Measurements from ENCODE around the gene PSMB10.

DNA sequence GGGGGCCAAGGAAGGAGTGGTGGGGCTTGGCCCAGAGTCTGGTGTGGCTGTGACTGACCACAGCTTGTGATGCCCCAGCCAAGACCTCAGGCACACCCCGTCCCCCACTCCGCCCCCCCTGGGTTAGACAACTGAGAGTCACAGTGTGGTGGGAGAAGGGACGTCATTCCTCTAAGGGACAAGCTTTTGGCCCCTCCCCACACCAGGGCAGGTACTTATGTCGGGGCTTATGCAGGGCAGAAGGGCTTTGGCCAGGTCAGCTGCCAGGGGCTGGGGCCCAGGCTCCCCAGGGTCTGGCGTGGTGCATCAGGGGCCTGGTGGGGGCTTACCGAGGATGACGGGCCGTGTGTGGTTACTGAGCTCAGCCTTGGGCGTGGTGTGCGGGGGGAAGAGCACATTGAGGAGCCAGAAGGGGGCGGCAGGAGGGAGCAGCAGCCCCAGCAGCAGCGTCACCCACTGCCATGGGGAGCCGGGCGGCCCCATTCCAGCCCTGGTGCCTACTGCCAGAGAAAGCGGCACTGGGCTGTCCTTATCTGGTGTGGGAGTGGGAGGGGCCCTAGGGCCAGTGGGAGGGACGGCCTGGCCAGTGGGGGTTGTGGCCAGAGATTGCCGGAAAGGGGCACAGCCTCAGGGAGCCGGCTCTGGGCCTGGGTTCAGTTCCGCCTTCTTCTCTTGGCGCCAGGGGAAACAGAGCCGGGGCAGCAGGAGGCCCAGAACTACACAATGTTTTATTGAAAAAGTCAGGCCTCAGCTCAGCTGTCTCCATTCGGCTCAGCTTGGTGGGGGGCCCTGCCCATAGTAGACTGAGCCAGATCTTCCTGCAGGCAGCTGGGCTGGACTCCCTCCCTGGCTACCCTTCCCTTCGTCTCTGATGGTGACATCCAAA, 7.2 kb upstream of the PSMB10 start, which contains the start of gene LCAT:
- TF ChIP-seq, protein P1, sequence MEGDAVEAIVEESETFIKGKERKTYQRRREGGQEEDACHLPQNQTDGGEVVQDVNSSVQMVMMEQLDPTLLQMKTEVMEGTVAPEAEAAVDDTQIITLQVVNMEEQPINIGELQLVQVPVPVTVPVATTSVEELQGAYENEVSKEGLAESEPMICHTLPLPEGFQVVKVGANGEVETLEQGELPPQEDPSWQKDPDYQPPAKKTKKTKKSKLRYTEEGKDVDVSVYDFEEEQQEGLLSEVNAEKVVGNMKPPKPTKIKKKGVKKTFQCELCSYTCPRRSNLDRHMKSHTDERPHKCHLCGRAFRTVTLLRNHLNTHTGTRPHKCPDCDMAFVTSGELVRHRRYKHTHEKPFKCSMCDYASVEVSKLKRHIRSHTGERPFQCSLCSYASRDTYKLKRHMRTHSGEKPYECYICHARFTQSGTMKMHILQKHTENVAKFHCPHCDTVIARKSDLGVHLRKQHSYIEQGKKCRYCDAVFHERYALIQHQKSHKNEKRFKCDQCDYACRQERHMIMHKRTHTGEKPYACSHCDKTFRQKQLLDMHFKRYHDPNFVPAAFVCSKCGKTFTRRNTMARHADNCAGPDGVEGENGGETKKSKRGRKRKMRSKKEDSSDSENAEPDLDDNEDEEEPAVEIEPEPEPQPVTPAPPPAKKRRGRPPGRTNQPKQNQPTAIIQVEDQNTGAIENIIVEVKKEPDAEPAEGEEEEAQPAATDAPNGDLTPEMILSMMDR (IDR thresholded peaks at IDR 0.05) = no peak
- TF ChIP-seq EP300 (IDR thresholded peaks at IDR 0.05) (no peak), POLR2A (IDR thresholded peaks at IDR 0.05) (no peak), POLR2AphosphoS5 (IDR thresholded peaks at IDR 0.05) (peak; percentile 68)
